ENCODE results near the gene LELP1. TPM values are rescaled to one million over a fixed set of nuclear protein-coding genes. Genes with fewer than 3 reads are reported as not detected.

LELP1 gene
- total and polyA plus RNA-seq, 9 of the 15 experiments (the other 6 are each of a cell fraction or from before 2014, with no cell fraction given): not detected

- H3K36me3 ChIP-seq (ENCODE audit: control insufficient read depth, insufficient read depth, low read length): no peaks in the 10 kb centered on the region
Measured at GRCh38 chr1:153251988-153252387, 48.8 kb downstream of the LELP1 start.

More at GRCh38 chr1:153251988-153252387, 48.8 kb downstream of the LELP1 start:
- Histone ChIP-seq H3K4me2 (ENCODE audit: insufficient read depth, low read length) (no peak overlapping the region), H3K4me3 (no peak overlapping the region), H2AFZ (ENCODE audit: low read depth, low read length) (no peak overlapping the region), H3K27ac (ENCODE audit: extremely low read depth, low read depth, low read length) (no peak overlapping the region), H3K4me1 (replicated peaks in 1 of 2; ENCODE audit: control insufficient read depth in 2 of 2, insufficient read depth in 2 of 2, low read length in 2 of 2) (no peaks in the 10 kb centered on the region), H4K20me1 (replicated peaks; ENCODE audit: control insufficient read depth, insufficient read depth, low read length) (no peaks in the 10 kb centered on the region), H3K9me3 (replicated peaks; ENCODE audit: control insufficient read depth, insufficient read depth, low read depth, low read length) (no peaks in the 10 kb centered on the region), H3K9ac (ENCODE audit: insufficient read depth in 1 of 2, low read depth in 2 of 2, low read length in 2 of 2) (no peak overlapping the region), H3K27me3 (ENCODE audit: control insufficient read depth in 2 of 2, insufficient read depth in 2 of 2, low read length in 2 of 2) (peaks cover 2 to 5% of the 10 kb centered on the region in 2 experiments; a peak in 3 of 5 replicates), H3K9me1 (ENCODE audit: control insufficient read depth, insufficient read depth, low read length) (no peaks in the 10 kb centered on the region), H3K79me2 (ENCODE audit: control insufficient read depth, insufficient read depth, low read length) (no peaks in the 10 kb centered on the region)
- intact Hi-C loops (cut with micrococcal nuclease) (no loop called here), in situ Hi-C loops (cut with MboI) (no loop called here)
- 3% methylated on average over 4 of the region's 4 CpGs for WGBS (ENCODE audit: insufficient coverage, low coverage, missing lambda C conversion rate)
- ATAC-seq: no peak
- FAIRE-seq: no peak
- ChIA-PET POLR2A (interaction anchor here (0.6 to 0.9 kb wide), 2 partner anchors 17 to 364 kb away, joined by 3 to 5 read pairs; no protein-coding TSS in a partner anchor), CTCF (ENCODE audit: low intra/inter-chr PET ratio) (no interaction called here)
- no peak for DNase-seq (ENCODE audit: extremely low read depth in 1 of 4, low spot score in 3 of 4)
- TF ChIP-seq HDAC8 (tag; IDR thresholded peaks at IDR 0.05): no peak
- TF ChIP-seq ZNF197 (CRISPR knock-in tag; IDR thresholded peaks at IDR 0.05; ENCODE audit: low read depth): no peak
- no peak for TF ChIP-seq ZNF3 (CRISPR knock-in tag; IDR thresholded peaks at IDR 0.05)
- no peak for TF ChIP-seq TBP (optimal IDR thresholded peaks at IDR 0.05; ENCODE audit: low read depth, low read length)
- no peak for TF ChIP-seq WHSC1 (IDR thresholded peaks at IDR 0.05; ENCODE audit: low read length)
- TF ChIP-seq PYGO2 (tag; IDR thresholded peaks at IDR 0.05): no peak
- TF ChIP-seq ZNF41 (CRISPR knock-in tag; conservative IDR thresholded peaks at IDR 0.05): no peak
- TF ChIP-seq SUPT5H (IDR thresholded peaks at IDR 0.05): no peak
- TF ChIP-seq, protein P1, sequence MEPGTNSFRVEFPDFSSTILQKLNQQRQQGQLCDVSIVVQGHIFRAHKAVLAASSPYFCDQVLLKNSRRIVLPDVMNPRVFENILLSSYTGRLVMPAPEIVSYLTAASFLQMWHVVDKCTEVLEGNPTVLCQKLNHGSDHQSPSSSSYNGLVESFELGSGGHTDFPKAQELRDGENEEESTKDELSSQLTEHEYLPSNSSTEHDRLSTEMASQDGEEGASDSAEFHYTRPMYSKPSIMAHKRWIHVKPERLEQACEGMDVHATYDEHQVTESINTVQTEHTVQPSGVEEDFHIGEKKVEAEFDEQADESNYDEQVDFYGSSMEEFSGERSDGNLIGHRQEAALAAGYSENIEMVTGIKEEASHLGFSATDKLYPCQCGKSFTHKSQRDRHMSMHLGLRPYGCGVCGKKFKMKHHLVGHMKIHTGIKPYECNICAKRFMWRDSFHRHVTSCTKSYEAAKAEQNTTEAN (CRISPR knock-in tag; IDR thresholded peaks at IDR 0.05): no peak
- TF ChIP-seq ZNF830 (CRISPR knock-in tag; IDR thresholded peaks at IDR 0.05): no peak
- no peak for TF ChIP-seq NELFE (IDR thresholded peaks at IDR 0.05; ENCODE audit: insufficient read depth, insufficient read length)
- BruUV-seq (replicated peaks): no TSS peak
